Measurements from ENCODE around the gene RHOA. TPM values are rescaled to one million over a fixed set of nuclear protein-coding genes. Genes with fewer than 3 reads are reported as not detected.

Gene RHOA
- total and polyA plus RNA-seq, 2 of the 4 experiments (the other 2 are of a cell fraction) = 383 to 879 TPM

- TF ChIP-seq RFX5 (IDR thresholded peaks at IDR 0.05; ENCODE audit: low read depth, low read length) = no peak
- no peak for TF ChIP-seq SMC3 (IDR thresholded peaks at IDR 0.05; ENCODE audit: low read depth, low read length)
- TF ChIP-seq MAFK (IDR thresholded peaks at IDR 0.05; ENCODE audit: low read depth, low read length) = no peak
- TF ChIP-seq CEBPB (IDR thresholded peaks at IDR 0.05; ENCODE audit: low read depth, low read length) = no peak
- TF ChIP-seq, protein P1, sequence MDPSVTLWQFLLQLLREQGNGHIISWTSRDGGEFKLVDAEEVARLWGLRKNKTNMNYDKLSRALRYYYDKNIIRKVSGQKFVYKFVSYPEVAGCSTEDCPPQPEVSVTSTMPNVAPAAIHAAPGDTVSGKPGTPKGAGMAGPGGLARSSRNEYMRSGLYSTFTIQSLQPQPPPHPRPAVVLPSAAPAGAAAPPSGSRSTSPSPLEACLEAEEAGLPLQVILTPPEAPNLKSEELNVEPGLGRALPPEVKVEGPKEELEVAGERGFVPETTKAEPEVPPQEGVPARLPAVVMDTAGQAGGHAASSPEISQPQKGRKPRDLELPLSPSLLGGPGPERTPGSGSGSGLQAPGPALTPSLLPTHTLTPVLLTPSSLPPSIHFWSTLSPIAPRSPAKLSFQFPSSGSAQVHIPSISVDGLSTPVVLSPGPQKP (IDR thresholded peaks at IDR 0.05; ENCODE audit: borderline replicate concordance, low read depth, low read length) = no peak
- TF ChIP-seq POLR2A (IDR thresholded peaks at IDR 0.05; ENCODE audit: low read depth, low read length) = no peak
- no peak for TF ChIP-seq FOS (IDR thresholded peaks at IDR 0.05; ENCODE audit: low read depth, low read length)
- TF ChIP-seq, protein P2, sequence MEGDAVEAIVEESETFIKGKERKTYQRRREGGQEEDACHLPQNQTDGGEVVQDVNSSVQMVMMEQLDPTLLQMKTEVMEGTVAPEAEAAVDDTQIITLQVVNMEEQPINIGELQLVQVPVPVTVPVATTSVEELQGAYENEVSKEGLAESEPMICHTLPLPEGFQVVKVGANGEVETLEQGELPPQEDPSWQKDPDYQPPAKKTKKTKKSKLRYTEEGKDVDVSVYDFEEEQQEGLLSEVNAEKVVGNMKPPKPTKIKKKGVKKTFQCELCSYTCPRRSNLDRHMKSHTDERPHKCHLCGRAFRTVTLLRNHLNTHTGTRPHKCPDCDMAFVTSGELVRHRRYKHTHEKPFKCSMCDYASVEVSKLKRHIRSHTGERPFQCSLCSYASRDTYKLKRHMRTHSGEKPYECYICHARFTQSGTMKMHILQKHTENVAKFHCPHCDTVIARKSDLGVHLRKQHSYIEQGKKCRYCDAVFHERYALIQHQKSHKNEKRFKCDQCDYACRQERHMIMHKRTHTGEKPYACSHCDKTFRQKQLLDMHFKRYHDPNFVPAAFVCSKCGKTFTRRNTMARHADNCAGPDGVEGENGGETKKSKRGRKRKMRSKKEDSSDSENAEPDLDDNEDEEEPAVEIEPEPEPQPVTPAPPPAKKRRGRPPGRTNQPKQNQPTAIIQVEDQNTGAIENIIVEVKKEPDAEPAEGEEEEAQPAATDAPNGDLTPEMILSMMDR (conservative IDR thresholded peaks at IDR 0.05; ENCODE audit: low read depth, low read length) = no peak
- TF ChIP-seq MAZ (IDR thresholded peaks at IDR 0.05; ENCODE audit: borderline replicate concordance, low read depth, low read length) = no peak
- no peak for TF ChIP-seq BHLHE40 (IDR thresholded peaks at IDR 0.05; ENCODE audit: low read depth, low read length)
- TF ChIP-seq, protein P3, sequence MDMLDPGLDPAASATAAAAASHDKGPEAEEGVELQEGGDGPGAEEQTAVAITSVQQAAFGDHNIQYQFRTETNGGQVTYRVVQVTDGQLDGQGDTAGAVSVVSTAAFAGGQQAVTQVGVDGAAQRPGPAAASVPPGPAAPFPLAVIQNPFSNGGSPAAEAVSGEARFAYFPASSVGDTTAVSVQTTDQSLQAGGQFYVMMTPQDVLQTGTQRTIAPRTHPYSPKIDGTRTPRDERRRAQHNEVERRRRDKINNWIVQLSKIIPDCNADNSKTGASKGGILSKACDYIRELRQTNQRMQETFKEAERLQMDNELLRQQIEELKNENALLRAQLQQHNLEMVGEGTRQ (IDR thresholded peaks at IDR 0.05; ENCODE audit: low read depth, low read length) = no peak
- no peak for TF ChIP-seq CHD1 (IDR thresholded peaks at IDR 0.05; ENCODE audit: low read depth, low read length)
- TF ChIP-seq MXI1 (IDR thresholded peaks at IDR 0.05; ENCODE audit: borderline replicate concordance, low read depth, low read length) = no peak
- no peak for TF ChIP-seq NFE2L2 (IDR thresholded peaks at IDR 0.05; ENCODE audit: low read depth, low read length)
- TF ChIP-seq RCOR1 (IDR thresholded peaks at IDR 0.05; ENCODE audit: insufficient replicate concordance, low read length) = no peak
- no peak overlapping the region for H4K8ac ChIP-seq (ENCODE audit: low read depth in 2 of 2, low read length in 2 of 2)
- no peak overlapping the region for H2AK5ac ChIP-seq (ENCODE audit: low read depth, low read length)
- H3K4me1 ChIP-seq (ENCODE audit: control insufficient read depth, insufficient read depth, low read length) = peaks cover 8% of the 10 kb centered on the region
- no peak overlapping the region for H3K14ac ChIP-seq (replicated peaks; ENCODE audit: low read depth, low read length)
- in situ Hi-C loops (cut with MboI; ENCODE audit: low sequenced_read_pairs) = no loop called here
- no peak for ATAC-seq (ENCODE audit: low read depth)
- no CpG with 5 or more reads among the region's 2 CpGs for WGBS, 2 experiments (ENCODE audit: extremely low coverage in 2 of 2, insufficient read length in 1 of 2)
- no peak overlapping the region for H3K4ac ChIP-seq (ENCODE audit: low read depth, low read length)
- no peak overlapping the region for H2AK9ac ChIP-seq (replicated peaks; ENCODE audit: low read depth, low read length, poor library complexity)
- no peak overlapping the region for H3K56ac ChIP-seq (ENCODE audit: extremely low read depth, insufficient read depth, low read length)
- no TSS peak for BruUV-seq (replicated peaks)
- H2BK120ac ChIP-seq (ENCODE audit: low read depth, low read length) = no peak overlapping the region
- H2BK20ac ChIP-seq (ENCODE audit: low read depth, low read length) = no peak overlapping the region
- H2AFZ ChIP-seq (replicated peaks; ENCODE audit: low read length, poor library complexity) = no peak overlapping the region
- no peak overlapping the region for H3K27ac ChIP-seq (ENCODE audit: insufficient read depth, low read length)
- no peaks in the 10 kb centered on the region for H3K27me3 ChIP-seq (ENCODE audit: control insufficient read depth, insufficient read depth, low read length)
- no peak overlapping the region for H3K4me2 ChIP-seq (ENCODE audit: low read depth, low read length)
- no peak overlapping the region for H4K91ac ChIP-seq (ENCODE audit: insufficient read depth, low read depth, low read length)
- peaks cover 12% of the 10 kb centered on the region for H3K9me1 ChIP-seq (ENCODE audit: insufficient read depth, low read length)
- POLR2A ChIA-PET (ENCODE audit: unreplicated experiment) = no interaction called here
- no peak overlapping the region for H3K4me3 ChIP-seq (ENCODE audit: insufficient read depth, low read depth, low read length)
- no peaks in the 10 kb centered on the region for H3K9me3 ChIP-seq (ENCODE audit: control insufficient read depth, insufficient read depth, low read length)
- no peaks in the 10 kb centered on the region for H3K36me3 ChIP-seq (ENCODE audit: control insufficient read depth, insufficient read depth, low read length)
- CTCF ChIA-PET = interaction anchor here (1.2 kb wide), 1 partner anchor 114 kb away, joined by 3 read pairs; no protein-coding TSS in a partner anchor
- no peaks in the 10 kb centered on the region for H3K79me1 ChIP-seq (ENCODE audit: low read depth in 1 of 2, low read length in 2 of 2)
- H2BK15ac ChIP-seq (ENCODE audit: low read depth, low read length) = no peak overlapping the region
- H3K18ac ChIP-seq (ENCODE audit: low read depth, low read length) = no peak overlapping the region
- H4K20me1 ChIP-seq (ENCODE audit: insufficient read depth, low read length) = no peaks in the 10 kb centered on the region
- no peak overlapping the region for H3K9ac ChIP-seq (ENCODE audit: low read depth, low read length)
- dilution Hi-C loops (cut with HindIII; ENCODE audit: low sequenced_read_pairs, unreplicated experiment) = no loop called here
- H4K5ac ChIP-seq (ENCODE audit: low read depth, low read length) = no peak overlapping the region
- H3K23ac ChIP-seq (ENCODE audit: low read depth, low read length) = no peak overlapping the region
- H2BK5ac ChIP-seq (ENCODE audit: low read depth, low read length, poor library complexity, severe bottlenecking) = no peak overlapping the region
- intact Hi-C loops (cut with micrococcal nuclease) = no loop called here
- DNase-seq = no peak
Observed at GRCh38 chr3:49454458-49454857, 42.7 kb upstream of the RHOA start.

All from IMR-90 (cell line).